Measurements from ENCODE around the gene CERS3. TPM values are rescaled to one million over a fixed set of nuclear protein-coding genes. Genes with fewer than 3 reads are reported as not detected.

CERS3 gene
- polyA plus RNA-seq, 1 of the 3 experiments (the other 2 are of a cell fraction): not detected

GRCh38 chr15:100468285-100468684 lies 60.5 kb downstream of the CERS3 start (continued):
- TF ChIP-seq EP300 (IDR thresholded peaks at IDR 0.05; ENCODE audit: borderline replicate concordance in 1 of 2, low read depth in 1 of 2, low read length in 1 of 2) (no peak), TAF1 (IDR thresholded peaks at IDR 0.05; ENCODE audit: borderline replicate concordance, low read depth, low read length) (no peak)

- no peaks in the 10 kb centered on the region for H4K20me1 ChIP-seq (ENCODE audit: insufficient read depth)
- no peak for DNase-seq
- ChIA-PET POLR2A (no interaction called here), CTCF (interaction anchor here (0.9 to 1.2 kb wide), 2 partner anchors 29 to 116 kb away, joined by 3 read pairs; no protein-coding TSS in a partner anchor)
- H3F3A ChIP-seq (replicated peaks; ENCODE audit: insufficient read depth): no peaks in the 10 kb centered on the region
- H3K9me3 ChIP-seq: no peaks in the 10 kb centered on the region
- no peaks in the 10 kb centered on the region for H3K36me3 ChIP-seq (replicated peaks in 1 of 2; ENCODE audit: control insufficient read depth in 1 of 2, insufficient read depth in 2 of 2, low read length in 1 of 2)
- no peak overlapping the region for H2AFZ ChIP-seq (ENCODE audit: low read depth)
- H3K4me1 ChIP-seq (ENCODE audit: control insufficient read depth in 1 of 2, insufficient read depth in 2 of 2, low read depth in 1 of 2, low read length in 1 of 2): no peaks in the 10 kb centered on the region; a peak in 1 of 4 replicates
- H3K4me2 ChIP-seq: no peak overlapping the region
- TF ChIP-seq USF1 (IDR thresholded peaks at IDR 0.05; ENCODE audit: borderline replicate concordance, low read depth): no peak
- no peak for TF ChIP-seq IRF3 (IDR thresholded peaks at IDR 0.05; ENCODE audit: low read depth, low read length)
- no peak for TF ChIP-seq MEF2A (IDR thresholded peaks at IDR 0.05; ENCODE audit: borderline replicate concordance, low read depth)
- TF ChIP-seq MXI1 (IDR thresholded peaks at IDR 0.05; ENCODE audit: low read depth, low read length): no peak
- TF ChIP-seq TCF12 (IDR thresholded peaks at IDR 0.05): no peak
- TF ChIP-seq SIN3A (IDR thresholded peaks at IDR 0.05; ENCODE audit: borderline replicate concordance, low read depth, low read length): no peak
- no peak for TF ChIP-seq MAX (IDR thresholded peaks at IDR 0.05; ENCODE audit: low read depth)
- no peak for TF ChIP-seq GABPA (IDR thresholded peaks at IDR 0.05; ENCODE audit: low read depth)
- no peak for TF ChIP-seq NFIC (IDR thresholded peaks at IDR 0.05; ENCODE audit: borderline replicate concordance)
- no peak for TF ChIP-seq YY1 (IDR thresholded peaks at IDR 0.05; ENCODE audit: low read depth)
- TF ChIP-seq CHD2 (IDR thresholded peaks at IDR 0.05; ENCODE audit: low read length, partially characterized antibody): no peak
- no peak for TF ChIP-seq PBX3 (IDR thresholded peaks at IDR 0.05)
- TF ChIP-seq POLR2AphosphoS5 (IDR thresholded peaks at IDR 0.05; ENCODE audit: low read depth, low read length): no peak
- no peak for TF ChIP-seq FOXJ3 (CRISPR knock-in tag; IDR thresholded peaks at IDR 0.05)
- no peak for TF ChIP-seq FOXM1 (IDR thresholded peaks at IDR 0.05; ENCODE audit: low read depth)
- TF ChIP-seq RAD21 (IDR thresholded peaks at IDR 0.05; ENCODE audit: low read length): no peak
- TF ChIP-seq FOSL2 (IDR thresholded peaks at IDR 0.05; ENCODE audit: borderline replicate concordance, low read depth): no peak
- no peaks in the 10 kb centered on the region for H3K9me2 ChIP-seq
- H3K4me3 ChIP-seq (ENCODE audit: low read depth in 2 of 2, low read length in 1 of 2): no peak overlapping the region
- H3K79me2 ChIP-seq (ENCODE audit: insufficient read depth): no peaks in the 10 kb centered on the region
- 25% methylated on average over 4 of the region's 4 CpGs for WGBS (ENCODE audit: low lambda C conversion rate)
- H3K27me3 ChIP-seq (ENCODE audit: insufficient read depth): no peaks in the 10 kb centered on the region
- H3K27ac ChIP-seq (ENCODE audit: low read depth in 2 of 2, low read length in 1 of 2): no peak overlapping the region
- no peak overlapping the region for H3K9ac ChIP-seq
Measured at GRCh38 chr15:100466073-100466472, 62.7 kb downstream of the CERS3 start.
